Ovary (tissue), 10 donors: ENCODE measurements around the gene TAF11L11. TPM values are rescaled to one million over a fixed set of nuclear protein-coding genes. Genes with fewer than 3 reads are reported as not detected.
"Not testable (repeated sequence)": the region's sequence is repeated elsewhere in the genome, so short reads cannot be mapped to it uniquely, and the experiment has no call there.

ENCODE experiments used
- DNase-seq, 5 donors: peaks; one replicate each; pipeline ENCODE4 v3.0.0-alpha.2; 2019 to 2020
- H3K27ac ChIP-seq, 2 donors: fragments of 200-600 bp; one replicate each; pipeline versions ENCODE4 v1.5.1 to v1.8.0; 2019 to 2022
- H3K27me3 ChIP-seq: fragments of 200-600 bp; one replicate; pipeline ENCODE4 v1.8.0; 2022
- H3K36me3 ChIP-seq: fragments of 200-600 bp; sonication (generic); one replicate; pipeline ENCODE4 v1.5.1; 2019
- H3K4me1 ChIP-seq: one replicate; pipeline ENCODE4 v1.8.1; 2013; ENCODE audit warnings: mild to moderate bottlenecking, moderate library complexity; ENCODE audit not compliant: insufficient read depth
- H3K4me3 ChIP-seq: fragments of 200-600 bp; sonication (generic); one replicate; pipeline ENCODE4 v1.5.1; 2017
- H3K9me3 ChIP-seq, 2 donors: fragments of 200-600 bp in 1 of 2; sonication (generic) in 1 of 2; one replicate each; pipeline versions ENCODE4 v1.5.1 to v1.8.1; 2013 to 2019; ENCODE audit warnings: mild to moderate bottlenecking in 1 of 2, moderate library complexity in 1 of 2
- CTCF ChIP-seq, 3 donors: fragments of 450-650 bp in 2 of 3; fragments of 200-600 bp in 1 of 3; IDR thresholded peaks; one replicate each; pipeline versions ENCODE4 v1.5.1 to v1.8.0; 2016 to 2022; ENCODE audit warnings: antibody characterized with exemption in 3 of 3, mild to moderate bottlenecking in 1 of 3
- POLR2A ChIP-seq: fragments of 450-650 bp; IDR thresholded peaks from one replicate; pipeline ENCODE4 v1.6.1; 2017; ENCODE audit warnings: antibody characterized with exemption, mild to moderate bottlenecking, moderate library complexity
- WGBS, 3 donors: extraction: QIAGEN DNeasy Blood & Tissue Kit in 1 of 3; methylation state at CpG; one replicate each; pipeline versions ENCODE4 v1.1.5 to v1.1.7; 2013 to 2017; 5-methylcytosine and 5-hydroxymethylcytosine counted together
- intact Hi-C, 4 donors: fragments of 100-400 bp; cut with DNase I; formaldehyde crosslinking; loops; one replicate each; pipeline versions ENCODE4 v1.11.0 to v1.15.1; 2022 to 2023
- long read RNA-seq, 3 donors: library from polyadenylated mRNA in 2 of 3; unstranded in 2 of 3; transcript quantifications; one replicate each; pipeline ENCODE4 v2.0.0 and lab custom pipeline, GENCODE V29; 2021 to 2026
- polyA plus RNA-seq, 2 donors: library from polyadenylated mRNA; stranded (reverse); fragments of 200-250 nt in 1 of 2; fragments of 350-450 nt in 1 of 2; fragmentation: Illumina TruSeq in 1 of 2; extraction: RNeasy Lipid Tissue Mini Kit (QIAGEN cat#74804) in 1 of 2; gene quantifications; one replicate each; pipeline ENCODE4 v1.2.3, GENCODE V29; 2013 to 2014
- total RNA-seq, 7 donors: library from RNA; depleted of rRNA in 2 of 7; stranded (reverse); fragments of >200 nt in 2 of 7; fragmentation: NEBNext Ultra II Directional in 3 of 7; extraction: Animal tissue kit (Norgen Biotek cat#: 25700) in 3 of 7; gene quantifications; one replicate each; pipeline versions ENCODE4 v1.1.0 to v1.2.4, GENCODE V29; 2016 to 2023
- donor health status: DM: no; HTN: no; CAD: no; lungs with moderate emphysema.
- donor health status: DM: no; HTN: no; CAD: no.
- donor health status: Bipolar disorder and iron deficiency.
- donor health status: DM: yes; HTN: yes; CAD: no.
- donor health status: DM: no; HTN: no; CAD: no.
- donor health status: DM: yes; HTN: yes; CAD: no.

The TAF11L11 gene
- total RNA-seq (not detected), polyA plus RNA-seq (not detected)
- long read RNA-seq, donor 1, result 0 reads
- long read RNA-seq, donor 2, result 0 reads
- long read RNA-seq, donor 3, result 0 reads

- H3K4me3 ChIP-seq, H3K9me3 ChIP-seq, H3K27me3 ChIP-seq, H3K27ac ChIP-seq, H3K36me3 ChIP-seq, DNase-seq, intact Hi-C loops, H3K4me1 ChIP-seq: not testable (repeated sequence)
- WGBS, 3 donors, result 64 to 70% (median 67%) methylated on average over 6 of the region's 6 CpGs
Observed at GRCh38 chr5:17603880-17604279, at the start of gene TAF11L11. TSS of gene TAF11L11 (plus strand) at chr5:17604183.

- intact Hi-C loops, result not testable (repeated sequence)
Observed at GRCh38 chr5:17585658-17586057, 18.3 kb upstream of the TAF11L11 start, which contains the start of gene TAF11L7. TSS of gene TAF11L7 (minus strand) at chr5:17585758.

GRCh38 chr5:17590860-17591259 lies 13.1 kb upstream of the TAF11L11 start, which contains the start of gene TAF11L8:
TSS of gene TAF11L8 (minus strand) at chr5:17590960.
- not testable (repeated sequence) for H3K4me3 ChIP-seq

More at GRCh38 chr5:17585658-17586057, 18.3 kb upstream of the TAF11L11 start, which contains the start of gene TAF11L7:
- not testable (repeated sequence) for H3K4me1 ChIP-seq, DNase-seq, H3K36me3 ChIP-seq, H3K27ac ChIP-seq, H3K4me3 ChIP-seq, H3K27me3 ChIP-seq, H3K9me3 ChIP-seq
- WGBS, 3 donors, result no CpG with 5 or more reads among the region's 16 CpGs

GRCh38 chr5:17594255-17594654 lies 9.7 kb upstream of the TAF11L11 start, which contains the start of gene TAF11L9:
TSS of gene TAF11L9 (minus strand) at chr5:17594394.
- intact Hi-C loops, H3K36me3 ChIP-seq, H3K9me3 ChIP-seq, H3K4me3 ChIP-seq, H3K27me3 ChIP-seq, DNase-seq, H3K27ac ChIP-seq, H3K4me1 ChIP-seq: not testable (repeated sequence)
- WGBS, 3 donors, result 91 to 97% (median 93%) methylated on average over 10 to 13 of the region's 15 CpGs

More at GRCh38 chr5:17590860-17591259, 13.1 kb upstream of the TAF11L11 start, which contains the start of gene TAF11L8:
- DNase-seq, intact Hi-C loops, H3K4me1 ChIP-seq, H3K9me3 ChIP-seq, H3K27ac ChIP-seq, H3K27me3 ChIP-seq, H3K36me3 ChIP-seq: not testable (repeated sequence)
- WGBS, 3 donors, result no CpG with 5 or more reads among the region's 16 CpGs

GRCh38 chr5:17597728-17598127 lies 6.3 kb upstream of the TAF11L11 start, which contains the start of gene TAF11L10:
TSS of gene TAF11L10 (minus strand) at chr5:17597828.
- H3K9me3 ChIP-seq, H3K36me3 ChIP-seq, H3K4me1 ChIP-seq, H3K4me3 ChIP-seq, DNase-seq, H3K27me3 ChIP-seq, H3K27ac ChIP-seq, intact Hi-C loops: not testable (repeated sequence)
- 100% methylated on average over 3 of the region's 15 CpGs; no CpG with 5 or more reads in 2 of the 3 donors for WGBS, 3 donors

GRCh38 chr5:17604951-17605350 lies 968 bp downstream of the TAF11L11 start:
- Histone ChIP-seq H3K4me1 (no peaks in the 10 kb centered on the region), H3K36me3 (no peaks in the 10 kb centered on the region), H3K4me3 (no peak overlapping the region), H3K9me3 (no peaks in the 10 kb centered on the region), H3K27me3 (no peaks in the 10 kb centered on the region), H3K27ac (no peak overlapping the region)
- no peak for DNase-seq
- WGBS, 3 donors, result 86 to 88% (median 87%) methylated on average over 14 of the region's 14 CpGs
- TF ChIP-seq CTCF (IDR thresholded peaks at IDR 0.05) (no peak), POLR2A (no peak)
- intact Hi-C loops, result no loop called here

GRCh38 chr5:17607461-17607860 lies 3.5 kb downstream of the TAF11L11 start:
- DNase-seq, H3K27ac ChIP-seq, intact Hi-C loops, H3K36me3 ChIP-seq, H3K27me3 ChIP-seq, H3K4me1 ChIP-seq, H3K9me3 ChIP-seq, H3K4me3 ChIP-seq: not testable (repeated sequence)
- 85 to 91% (median 90%) methylated on average over 4 of the region's 4 CpGs for WGBS, 3 donors

- H3K36me3 ChIP-seq, DNase-seq, H3K4me1 ChIP-seq, H3K4me3 ChIP-seq, H3K9me3 ChIP-seq, intact Hi-C loops, H3K27ac ChIP-seq, H3K27me3 ChIP-seq: not testable (repeated sequence)
- 20 to 66% (median 52%) methylated on average over 1 to 2 of the region's 2 CpGs for WGBS, 3 donors
Observed at GRCh38 chr5:17610092-17610491, 6.1 kb downstream of the TAF11L11 start, which contains the start of gene TAF11L12. TSS of gene TAF11L12 (plus strand) at chr5:17610392.
